Kidney epithelial cell (primary cell): ENCODE data around the gene SUN3. TPM values are rescaled to one million over a fixed set of nuclear protein-coding genes. Genes with fewer than 3 reads are reported as not detected.

Experiments
- DNase-seq: peaks from one replicate; pipeline ENCODE4 v3.0.0-alpha.2; 2010; ENCODE audit warnings: low read depth
- H3K27me3 ChIP-seq: 2 replicates; pipeline ENCODE4 v1.6.0; 2011; ENCODE audit warnings: low read length; ENCODE audit not compliant: control insufficient read depth, insufficient read depth
- H3K36me3 ChIP-seq: 2 replicates; pipeline ENCODE4 v1.5.1; 2011; ENCODE audit warnings: low read length; ENCODE audit not compliant: control insufficient read depth, insufficient read depth
- H3K4me3 ChIP-seq: 2 replicates; pipeline ENCODE4 v1.5.1; 2011; ENCODE audit warnings: low read depth, mild to moderate bottlenecking, control low read depth, low read length
- CTCF ChIP-seq: IDR thresholded peaks from 2 replicates; pipeline ENCODE4 v1.5.1; 2011; ENCODE audit warnings: mild to moderate bottlenecking, moderate library complexity, low read length, control low read depth, inconsistent platforms; ENCODE audit not compliant: insufficient read depth, poor library complexity, severe bottlenecking
- total RNA-seq: library from RNA; depleted of rRNA; stranded (reverse); fragments of >200 nt; gene quantifications from 2 replicates; pipeline ENCODE4 v1.2.3, GENCODE V29; 2015

SUN3 gene
- total RNA-seq, 1 donor from 2014 or later, result not detected

GRCh38 chr7:48025624-48026023 lies 3.3 kb downstream of the SUN3 start:
- no peak for TF ChIP-seq CTCF
- H3K4me3 ChIP-seq, result no peak overlapping the region
- H3K27me3 ChIP-seq, result no peaks in the 10 kb centered on the region
- no peaks in the 10 kb centered on the region for H3K36me3 ChIP-seq
- DNase-seq, result no peak

- TF ChIP-seq CTCF, result no peak
- no peak overlapping the region for H3K4me3 ChIP-seq
- H3K36me3 ChIP-seq, result no peaks in the 10 kb centered on the region
- no peaks in the 10 kb centered on the region for H3K27me3 ChIP-seq
- DNase-seq, result no peak
Measured at GRCh38 chr7:48017674-48018073, 11.2 kb downstream of the SUN3 start.

GRCh38 chr7:48016641-48017040 lies 12.3 kb downstream of the SUN3 start:
- H3K4me3 ChIP-seq, result no peak overlapping the region
- TF ChIP-seq CTCF, result no peak
- no peak for DNase-seq
- no peaks in the 10 kb centered on the region for H3K36me3 ChIP-seq
- no peaks in the 10 kb centered on the region for H3K27me3 ChIP-seq

- H3K36me3 ChIP-seq, result no peaks in the 10 kb centered on the region
- TF ChIP-seq CTCF, result no peak
- H3K27me3 ChIP-seq, result no peaks in the 10 kb centered on the region
- DNase-seq, result no peak
- no peak overlapping the region for H3K4me3 ChIP-seq
Measured at GRCh38 chr7:48011951-48012350, 17.0 kb downstream of the SUN3 start.

- no peak for TF ChIP-seq CTCF
Measured at GRCh38 chr7:48011323-48011722, 17.6 kb downstream of the SUN3 start.

GRCh38 chr7:48009954-48010353 lies 19.0 kb downstream of the SUN3 start:
- no peak for DNase-seq
- TF ChIP-seq CTCF, result no peak
- Histone ChIP-seq H3K4me3 (no peak overlapping the region), H3K27me3 (no peaks in the 10 kb centered on the region), H3K36me3 (no peaks in the 10 kb centered on the region)

More at GRCh38 chr7:48011323-48011722, 17.6 kb downstream of the SUN3 start:
- H3K27me3 ChIP-seq, result no peaks in the 10 kb centered on the region
- H3K36me3 ChIP-seq, result no peaks in the 10 kb centered on the region
- H3K4me3 ChIP-seq, result no peak overlapping the region
- no peak for DNase-seq
